ENCODE data around the gene PLA2G3. TPM values are rescaled to one million over a fixed set of nuclear protein-coding genes. Genes with fewer than 3 reads are reported as not detected.
A peak's percentile ranks its signal among the peaks of the same experiment; 100 is the strongest.

Gene PLA2G3
- total and polyA plus RNA-seq, 2 donors from 2014 or later = 1.2 TPM; not detected in 1

DNA sequence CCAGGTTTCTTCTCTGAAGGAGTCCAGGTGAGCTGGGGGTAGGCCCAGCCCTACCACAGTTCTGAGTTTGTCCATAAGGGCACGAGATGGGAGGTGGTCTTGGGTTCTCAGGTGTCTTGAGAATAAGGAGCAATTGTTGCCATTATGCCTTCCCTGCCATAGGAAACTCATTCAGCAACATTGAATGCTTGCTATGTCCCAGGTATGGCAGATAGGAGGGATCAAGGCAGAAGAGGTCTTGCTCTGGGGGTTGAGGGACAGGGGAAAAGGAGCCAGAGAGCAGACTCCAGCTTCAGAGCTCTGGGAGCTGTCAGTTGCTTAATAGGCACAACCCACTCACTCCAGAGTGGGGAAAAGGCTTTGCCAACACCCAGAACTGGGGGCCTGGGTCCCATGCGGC, 37.2 kb downstream of the PLA2G3 start:
- no peak for DNase-seq
- Histone ChIP-seq H3K27ac (ENCODE audit: low read depth in 2 of 2, low read length in 2 of 2) (no peak overlapping the region), H3K36me3 (ENCODE audit: control insufficient read depth in 2 of 3, insufficient read depth in 3 of 3, low read length in 3 of 3) (peaks cover 0 to 21% (median 12%) of the 10 kb centered on the region in 3 donors), H3K4me3 (ENCODE audit: low read length in 3 of 3) (no peak overlapping the region), H3K9ac (ENCODE audit: low read length in 3 of 3) (no peak overlapping the region), H3K27me3 (ENCODE audit: control insufficient read depth, insufficient read depth, low read length) (no peaks in the 10 kb centered on the region), H3K9me3 (ENCODE audit: control insufficient read depth in 2 of 3, insufficient read depth in 1 of 3, low read length in 3 of 3) (no peaks in the 10 kb centered on the region), H3K4me1 (ENCODE audit: control insufficient read depth in 2 of 3, insufficient read depth in 2 of 3, low read depth in 1 of 3, low read length in 3 of 3) (peaks cover 0 to 15% (median 0%) of the 10 kb centered on the region in 3 donors)
- no peak for FAIRE-seq
- TF ChIP-seq CTCF (IDR thresholded peaks at IDR 0.05; ENCODE audit: borderline replicate concordance, extremely low read depth, insufficient read depth) = no peak
- intact Hi-C loops (cut with DNase I) = no loop called here

DNA sequence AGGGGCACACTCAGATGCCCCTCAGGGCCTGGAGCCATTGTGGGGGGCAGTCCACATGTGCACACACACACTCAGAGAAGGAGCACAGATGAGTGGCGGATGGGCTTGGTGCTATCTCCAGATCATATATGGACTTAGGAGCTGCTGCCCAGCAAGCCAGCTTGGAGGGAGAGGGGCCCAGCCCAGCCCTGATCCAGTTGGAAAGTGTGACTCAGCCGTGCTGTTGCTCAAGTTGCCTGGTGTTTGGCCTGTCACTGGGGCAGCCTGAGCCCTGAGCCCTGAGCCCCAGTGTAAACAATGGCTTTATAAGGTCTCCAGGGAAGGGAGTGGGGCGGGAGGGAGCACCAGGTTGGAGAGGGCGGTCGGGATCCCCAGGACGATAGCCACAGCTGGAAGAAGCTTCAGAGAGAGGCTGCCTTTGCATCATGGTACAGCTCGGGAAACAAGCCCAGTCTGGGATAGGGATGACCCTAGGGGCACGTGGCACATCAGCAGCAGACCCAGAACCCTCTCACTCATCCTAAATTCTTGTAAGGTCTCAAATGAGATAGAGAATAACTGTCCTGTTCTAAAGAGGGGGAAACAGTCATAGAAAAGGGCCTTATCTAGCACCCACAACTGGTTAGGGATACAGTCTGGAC, 37.7 kb downstream of the PLA2G3 start:
- TF ChIP-seq CTCF (IDR thresholded peaks at IDR 0.05; ENCODE audit: borderline replicate concordance, extremely low read depth, insufficient read depth) = no peak
- DNase-seq (peak in 1 of 5 donors; percentile 91), FAIRE-seq (no peak)
- Histone ChIP-seq H3K27me3 (ENCODE audit: control insufficient read depth, insufficient read depth, low read length) (no peaks in the 10 kb centered on the region), H3K9me3 (ENCODE audit: control insufficient read depth in 2 of 3, insufficient read depth in 1 of 3, low read length in 3 of 3) (no peaks in the 10 kb centered on the region), H3K4me3 (ENCODE audit: low read length in 3 of 3) (no peak overlapping the region), H3K27ac (ENCODE audit: low read depth in 2 of 2, low read length in 2 of 2) (no peak overlapping the region), H3K4me1 (ENCODE audit: control insufficient read depth in 2 of 3, insufficient read depth in 2 of 3, low read depth in 1 of 3, low read length in 3 of 3) (peaks cover 0 to 12% (median 0%) of the 10 kb centered on the region in 3 donors), H3K9ac (ENCODE audit: low read length in 3 of 3) (no peak overlapping the region), H3K36me3 (ENCODE audit: control insufficient read depth in 2 of 3, insufficient read depth in 3 of 3, low read length in 3 of 3) (peaks cover 0 to 25% (median 16%) of the 10 kb centered on the region in 3 donors)
- intact Hi-C loops (cut with DNase I) = no loop called here

DNA sequence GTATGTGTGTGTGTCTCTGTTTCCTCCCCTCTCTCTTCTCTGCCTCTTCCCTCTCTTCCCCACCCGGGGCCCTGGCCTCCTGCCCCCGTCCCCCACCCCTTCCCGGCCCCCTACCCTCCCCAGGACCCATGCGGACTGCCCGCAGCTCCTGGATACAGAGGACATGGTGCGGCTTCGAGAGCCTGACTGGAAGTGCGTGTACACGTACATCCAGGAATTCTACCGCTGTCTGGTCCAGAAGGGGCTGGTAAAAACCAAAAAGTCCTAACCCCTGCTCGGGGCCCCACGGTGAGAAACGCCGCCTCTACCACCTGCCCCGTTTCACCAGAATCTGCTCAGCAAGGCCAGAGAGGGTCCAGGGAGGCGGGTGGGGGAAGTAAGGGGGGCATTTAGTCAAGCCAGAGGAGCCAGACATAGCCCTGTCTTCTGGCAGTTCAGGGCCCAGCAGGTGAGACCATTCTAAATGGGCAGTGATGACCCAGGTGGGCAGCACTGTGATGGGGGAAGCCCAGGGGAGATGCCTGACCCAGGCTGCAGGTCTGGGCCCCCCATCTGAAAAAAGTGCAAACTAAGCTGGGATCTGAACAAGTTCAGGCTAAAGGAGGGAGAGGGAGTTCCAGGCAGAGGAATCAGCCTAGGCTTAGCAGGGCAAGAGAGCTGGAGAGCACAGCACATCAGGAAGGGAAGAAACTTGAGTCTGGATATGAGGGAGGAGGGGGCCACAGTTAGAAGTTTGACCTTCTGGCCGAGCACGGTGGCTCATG, 39.4 kb downstream of the PLA2G3 start:
- Histone ChIP-seq H3K36me3 (ENCODE audit: control insufficient read depth in 2 of 3, insufficient read depth in 3 of 3, low read length in 3 of 3) (peaks cover 0 to 38% (median 25%) of the 10 kb centered on the region in 3 donors), H3K9me3 (ENCODE audit: control insufficient read depth in 2 of 3, insufficient read depth in 1 of 3, low read length in 3 of 3) (no peaks in the 10 kb centered on the region), H3K4me3 (ENCODE audit: low read length in 3 of 3) (no peak overlapping the region), H3K27me3 (ENCODE audit: control insufficient read depth, insufficient read depth, low read length) (no peaks in the 10 kb centered on the region), H3K27ac (ENCODE audit: low read depth in 2 of 2, low read length in 2 of 2) (no peak overlapping the region), H3K4me1 (ENCODE audit: control insufficient read depth in 2 of 3, insufficient read depth in 2 of 3, low read depth in 1 of 3, low read length in 3 of 3) (peaks cover 0 to 8% (median 0%) of the 10 kb centered on the region in 3 donors), H3K9ac (ENCODE audit: low read length in 3 of 3) (no peak overlapping the region)
- no peak for FAIRE-seq
- no peak for DNase-seq
- intact Hi-C loops (cut with DNase I) = no loop called here
- no peak for TF ChIP-seq CTCF (IDR thresholded peaks at IDR 0.05; ENCODE audit: borderline replicate concordance, extremely low read depth, insufficient read depth)

Data from kidney (tissue), 14 donors.